HepG2 (cell line): ENCODE measurements around the gene SNRPD3. TPM values are rescaled to one million over a fixed set of nuclear protein-coding genes. Genes with fewer than 3 reads are reported as not detected.

Source experiments
- ADNP ChIP-seq: sonication (generic); formaldehyde crosslinking; IDR thresholded peaks from 2 replicates; pipeline ENCODE4 v1.4.0; 2020; ENCODE audit warnings: missing genetic modification reagents
- DNMT3B ChIP-seq: conservative IDR thresholded peaks from 2 replicates; pipeline ENCODE4 v1.6.1; 2016; ENCODE audit warnings: missing biosample characterization, control low read depth
- EEA1 ChIP-seq: sonication (generic); formaldehyde crosslinking; IDR thresholded peaks from 2 replicates; pipeline ENCODE4 v1.5.1; 2020; ENCODE audit warnings: mild to moderate bottlenecking, missing genetic modification reagents, borderline replicate concordance
- FOXK2 ChIP-seq: fragments of 450-650 bp; IDR thresholded peaks from 2 replicates; pipeline ENCODE4 v1.6.1; 2016
- HNRNPLL ChIP-seq: fragments of 200-400 bp; formaldehyde crosslinking; IDR thresholded peaks from 2 replicates; pipeline ENCODE4 v1.6.1; 2017; ENCODE audit warnings: mild to moderate bottlenecking, low read depth, low read length; ENCODE audit not compliant: poor library complexity, severe bottlenecking
- MEIS2 ChIP-seq: sonication (generic); formaldehyde crosslinking; IDR thresholded peaks from 2 replicates; pipeline ENCODE4 v1.9.0; 2021; ENCODE audit warnings: mild to moderate bottlenecking, missing genetic modification reagents
- NR2C2 ChIP-seq: sonication (generic); formaldehyde crosslinking; IDR thresholded peaks from 2 replicates; pipeline ENCODE4 v1.4.0; 2020; ENCODE audit warnings: missing genetic modification reagents, mild to moderate bottlenecking, moderate library complexity, borderline replicate concordance
- PHB2 ChIP-seq: fragments of 450-650 bp; IDR thresholded peaks from 2 replicates; pipeline ENCODE4 v1.6.1; 2018; ENCODE audit not compliant: partially characterized antibody
- PLRG1 ChIP-seq: fragments of 450-650 bp; conservative IDR thresholded peaks from 2 replicates; pipeline ENCODE4 v1.6.1; 2016
- POLR2AphosphoS5 ChIP-seq: IDR thresholded peaks from 2 replicates; pipeline ENCODE4 v1.6.1; 2012; ENCODE audit warnings: low read depth, low read length
- RFX5 ChIP-seq: IDR thresholded peaks from 2 replicates; pipeline ENCODE4 v1.6.1; 2011; ENCODE audit warnings: low read depth, low read length, improper control_type of control experiment
- SRF ChIP-seq: IDR thresholded peaks from 2 replicates; pipeline ENCODE4 v1.6.1; 2011; ENCODE audit warnings: mild to moderate bottlenecking, low read depth, low read length, moderate library complexity
- TMF1 ChIP-seq: sonication (generic); formaldehyde crosslinking; IDR thresholded peaks from 2 replicates; pipeline ENCODE4 v1.8.1; 2022; ENCODE audit warnings: low read depth, missing genetic modification reagents
- ZC3H13 ChIP-seq: sonication (generic); formaldehyde crosslinking; IDR thresholded peaks from 2 replicates; pipeline ENCODE4 v1.8.1; 2023; ENCODE audit warnings: mild to moderate bottlenecking, missing genetic modification reagents, moderate library complexity
- ZNF263 ChIP-seq: sonication (generic); formaldehyde crosslinking; IDR thresholded peaks from 2 replicates; pipeline ENCODE4 v1.4.0; 2020; ENCODE audit warnings: missing genetic modification reagents
- ZNF354B ChIP-seq: sonication (generic); formaldehyde crosslinking; IDR thresholded peaks from 2 replicates; pipeline ENCODE4 v1.8.0; 2022; ENCODE audit warnings: mild to moderate bottlenecking, missing genetic modification reagents
- ZNF577 ChIP-seq: sonication (generic); formaldehyde crosslinking; IDR thresholded peaks from 2 replicates; pipeline ENCODE4 v1.4.0; 2020; ENCODE audit warnings: mild to moderate bottlenecking, low read depth, missing genetic modification reagents, borderline replicate concordance
- ZNF749 ChIP-seq: sonication (generic); formaldehyde crosslinking; IDR thresholded peaks from 2 replicates; pipeline ENCODE4 v1.8.0; 2022; ENCODE audit warnings: mild to moderate bottlenecking, missing genetic modification reagents, moderate library complexity, borderline replicate concordance
- ZNF83 ChIP-seq: sonication (generic); formaldehyde crosslinking; IDR thresholded peaks from 2 replicates; pipeline ENCODE4 v1.4.0; 2020; ENCODE audit warnings: missing genetic modification reagents, mild to moderate bottlenecking, borderline replicate concordance
- ZNF883 ChIP-seq: sonication (generic); formaldehyde crosslinking; IDR thresholded peaks from 2 replicates; pipeline ENCODE4 v1.5.1; 2020; ENCODE audit warnings: mild to moderate bottlenecking, missing genetic modification reagents; ENCODE audit errors: not compliant biosample characterization
- polyA plus RNA-seq, 8 experiments: library from polyadenylated mRNA; depleted of rRNA in 3 of 8; stranded (reverse) in 7 of 8; unstranded in 1 of 8; fragments of >200 nt; fragmentation: Illumina TruSeq in 4 of 8; extraction: Trizol in 4 of 8; gene quantifications; 2 replicates each; pipeline versions ENCODE4 v1.2.1 to v1.2.3, GENCODE V29; 2011 to 2016; ENCODE audit warnings: low read depth in 4 of 8, missing spikeins in 1 of 8, mixed read lengths in 1 of 8; ENCODE audit not compliant: insufficient read depth in 1 of 8
- total RNA-seq, 5 experiments: library from RNA; depleted of rRNA; stranded (reverse); fragments of >200 nt; fragmentation: Illumina TruSeq; extraction: Trizol; gene quantifications; 2 replicates each; pipeline ENCODE4 v1.2.3, GENCODE V29; 2016; ENCODE audit warnings: low read depth in 1 of 5
- TF ChIP-seq, protein P1 (sequence below): IDR thresholded peaks from 2 replicates; pipeline ENCODE4 v1.6.1; 2018; ENCODE audit warnings: missing genetic modification reagents, mild to moderate bottlenecking, missing compliant biosample characterization
- TF ChIP-seq, protein P2 (sequence below): sonication (generic); formaldehyde crosslinking; IDR thresholded peaks from 2 replicates; pipeline ENCODE4 v1.8.0; 2022; ENCODE audit warnings: mild to moderate bottlenecking, missing genetic modification reagents, moderate library complexity
- TF ChIP-seq, protein P3 (sequence below): sonication (generic); formaldehyde crosslinking; IDR thresholded peaks from 2 replicates; pipeline ENCODE4 v1.5.1; 2020; ENCODE audit warnings: missing genetic modification reagents, mild to moderate bottlenecking, borderline replicate concordance
- TF ChIP-seq, protein P4 (sequence below): sonication (generic); formaldehyde crosslinking; conservative IDR thresholded peaks from 2 replicates; pipeline ENCODE4 v1.4.0; 2020; ENCODE audit warnings: missing genetic modification reagents
- TF ChIP-seq, protein P5 (sequence below): sonication (generic); formaldehyde crosslinking; IDR thresholded peaks from 2 replicates; pipeline ENCODE4 v1.8.1; 2023; ENCODE audit warnings: missing genetic modification reagents, mild to moderate bottlenecking, borderline replicate concordance

SNRPD3 gene
- total and polyA plus RNA-seq, 2 of the 13 experiments (the other 11 are each of a cell fraction or from before 2014, with no cell fraction given): 110 to 209 TPM

DNA sequence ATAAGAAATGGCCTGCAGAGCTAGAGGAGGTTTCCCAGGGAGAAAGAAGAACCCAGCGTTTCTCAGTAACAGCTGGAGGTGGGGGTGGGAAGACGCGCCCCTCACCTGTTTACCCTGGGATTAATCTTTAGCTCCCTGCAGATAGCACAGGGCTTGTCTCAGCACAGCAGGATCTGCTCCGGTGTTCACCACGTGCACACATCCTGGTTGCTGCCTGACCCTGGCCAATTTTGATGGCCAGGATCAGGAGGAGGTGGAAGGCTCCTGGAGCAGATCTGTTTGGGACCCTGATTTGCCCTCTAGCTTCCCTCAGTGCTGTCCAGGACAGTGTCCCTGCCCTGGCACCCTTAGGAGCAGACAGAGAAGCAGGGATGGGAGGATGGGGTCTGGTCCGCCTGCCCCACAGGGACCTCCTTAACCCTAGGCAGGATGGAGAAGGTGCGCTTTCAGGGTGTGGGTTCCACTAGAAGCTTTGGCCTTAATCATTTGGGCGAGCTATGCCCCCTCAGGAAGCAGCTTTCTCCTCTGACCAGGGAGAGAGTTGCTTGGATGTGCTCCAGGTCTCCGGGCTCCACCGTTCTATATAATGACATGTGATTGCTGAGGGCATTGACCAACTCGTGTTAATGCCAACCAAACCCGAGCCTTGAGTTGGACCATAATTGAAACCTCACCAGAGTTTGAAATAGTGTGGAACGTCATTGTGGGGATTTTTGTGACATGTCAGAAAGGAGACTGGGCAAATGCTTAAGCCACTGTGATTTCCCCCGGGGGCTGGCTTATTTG, 41.4 kb upstream of the SNRPD3 start (continued):
- TF ChIP-seq ZNF883 (CRISPR knock-in tag) (peak; percentile 95), TMF1 (peak; percentile 97), RFX5 (no peak), SRF (0 out of 2 replicates have a peak, but pooled peaks have one; percentile 1), MEIS2 (peak; percentile 97), NR2C2 (CRISPR knock-in tag) (peak; percentile 78), ADNP (CRISPR knock-in tag) (no peak), ZNF263 (CRISPR knock-in tag) (peak; percentile 76), DNMT3B (CRISPR knock-in tag) (peak; percentile 82; the same call in 1 of the 2 replicates), PLRG1 (no peak), FOXK2 (no peak), EEA1 (CRISPR knock-in tag) (peak; percentile 91; the same call in 1 of the 2 replicates), ZNF354B (CRISPR knock-in tag) (no peak), PHB2 (no peak), ZNF577 (CRISPR knock-in tag) (no peak), HNRNPLL (no peak), ZC3H13 (peak; percentile 77; the same call in 1 of the 2 replicates), ZNF83 (CRISPR knock-in tag) (peak; percentile 86), ZNF749 (CRISPR knock-in tag) (peak; percentile 96), POLR2AphosphoS5 (peak; percentile 67)
- TF ChIP-seq, protein P1, sequence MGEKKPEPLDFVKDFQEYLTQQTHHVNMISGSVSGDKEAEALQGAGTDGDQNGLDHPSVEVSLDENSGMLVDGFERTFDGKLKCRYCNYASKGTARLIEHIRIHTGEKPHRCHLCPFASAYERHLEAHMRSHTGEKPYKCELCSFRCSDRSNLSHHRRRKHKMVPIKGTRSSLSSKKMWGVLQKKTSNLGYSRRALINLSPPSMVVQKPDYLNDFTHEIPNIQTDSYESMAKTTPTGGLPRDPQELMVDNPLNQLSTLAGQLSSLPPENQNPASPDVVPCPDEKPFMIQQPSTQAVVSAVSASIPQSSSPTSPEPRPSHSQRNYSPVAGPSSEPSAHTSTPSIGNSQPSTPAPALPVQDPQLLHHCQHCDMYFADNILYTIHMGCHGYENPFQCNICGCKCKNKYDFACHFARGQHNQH (CRISPR knock-in tag): peak; percentile 99
- TF ChIP-seq, protein P2, sequence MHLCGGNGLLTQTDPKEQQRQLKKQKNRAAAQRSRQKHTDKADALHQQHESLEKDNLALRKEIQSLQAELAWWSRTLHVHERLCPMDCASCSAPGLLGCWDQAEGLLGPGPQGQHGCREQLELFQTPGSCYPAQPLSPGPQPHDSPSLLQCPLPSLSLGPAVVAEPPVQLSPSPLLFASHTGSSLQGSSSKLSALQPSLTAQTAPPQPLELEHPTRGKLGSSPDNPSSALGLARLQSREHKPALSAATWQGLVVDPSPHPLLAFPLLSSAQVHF (CRISPR knock-in tag): no peak
- TF ChIP-seq, protein P3, sequence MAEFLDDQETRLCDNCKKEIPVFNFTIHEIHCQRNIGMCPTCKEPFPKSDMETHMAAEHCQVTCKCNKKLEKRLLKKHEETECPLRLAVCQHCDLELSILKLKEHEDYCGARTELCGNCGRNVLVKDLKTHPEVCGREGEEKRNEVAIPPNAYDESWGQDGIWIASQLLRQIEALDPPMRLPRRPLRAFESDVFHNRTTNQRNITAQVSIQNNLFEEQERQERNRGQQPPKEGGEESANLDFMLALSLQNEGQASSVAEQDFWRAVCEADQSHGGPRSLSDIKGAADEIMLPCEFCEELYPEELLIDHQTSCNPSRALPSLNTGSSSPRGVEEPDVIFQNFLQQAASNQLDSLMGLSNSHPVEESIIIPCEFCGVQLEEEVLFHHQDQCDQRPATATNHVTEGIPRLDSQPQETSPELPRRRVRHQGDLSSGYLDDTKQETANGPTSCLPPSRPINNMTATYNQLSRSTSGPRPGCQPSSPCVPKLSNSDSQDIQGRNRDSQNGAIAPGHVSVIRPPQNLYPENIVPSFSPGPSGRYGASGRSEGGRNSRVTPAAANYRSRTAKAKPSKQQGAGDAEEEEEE (CRISPR knock-in tag): peak; percentile 89; the same call in 1 of the 2 replicates
- TF ChIP-seq, protein P4, sequence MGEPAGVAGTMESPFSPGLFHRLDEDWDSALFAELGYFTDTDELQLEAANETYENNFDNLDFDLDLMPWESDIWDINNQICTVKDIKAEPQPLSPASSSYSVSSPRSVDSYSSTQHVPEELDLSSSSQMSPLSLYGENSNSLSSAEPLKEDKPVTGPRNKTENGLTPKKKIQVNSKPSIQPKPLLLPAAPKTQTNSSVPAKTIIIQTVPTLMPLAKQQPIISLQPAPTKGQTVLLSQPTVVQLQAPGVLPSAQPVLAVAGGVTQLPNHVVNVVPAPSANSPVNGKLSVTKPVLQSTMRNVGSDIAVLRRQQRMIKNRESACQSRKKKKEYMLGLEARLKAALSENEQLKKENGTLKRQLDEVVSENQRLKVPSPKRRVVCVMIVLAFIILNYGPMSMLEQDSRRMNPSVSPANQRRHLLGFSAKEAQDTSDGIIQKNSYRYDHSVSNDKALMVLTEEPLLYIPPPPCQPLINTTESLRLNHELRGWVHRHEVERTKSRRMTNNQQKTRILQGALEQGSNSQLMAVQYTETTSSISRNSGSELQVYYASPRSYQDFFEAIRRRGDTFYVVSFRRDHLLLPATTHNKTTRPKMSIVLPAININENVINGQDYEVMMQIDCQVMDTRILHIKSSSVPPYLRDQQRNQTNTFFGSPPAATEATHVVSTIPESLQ (CRISPR knock-in tag): peak; percentile 85; the same call in 1 of the 2 replicates
- TF ChIP-seq, protein P5, sequence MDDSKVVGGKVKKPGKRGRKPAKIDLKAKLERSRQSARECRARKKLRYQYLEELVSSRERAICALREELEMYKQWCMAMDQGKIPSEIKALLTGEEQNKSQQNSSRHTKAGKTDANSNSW (CRISPR knock-in tag): peak; percentile 71; the same call in 1 of the 2 replicates
